Left colon (tissue), 2 donors: ENCODE measurements around the gene UQCRQ. TPM values are rescaled to one million over a fixed set of nuclear protein-coding genes. Genes with fewer than 3 reads are reported as not detected.

Source experiments
- ATAC-seq: fragments of 200-7000 bp; cut with Tn5 transposase; one replicate; pipeline ENCODE4 v1.9.1; 2020; ENCODE audit warnings: mild to moderate bottlenecking, moderate library complexity
- DNase-seq, 2 donors: peaks; one replicate each; pipeline ENCODE4 v3.0.0-alpha.2; 2020
- intact Hi-C, 2 donors: fragments of 100-400 bp; cut with DNase I in 1 of 2; cut with micrococcal nuclease in 1 of 2; formaldehyde crosslinking; loops; one replicate each; pipeline versions ENCODE4 v1.11.2 to v1.14.0; 2022; cut with DNase I, micrococcal nuclease
- long read RNA-seq: library from polyadenylated mRNA; unstranded; transcript quantifications from one replicate; pipeline ENCODE4 v2.0.0, GENCODE V29; 2021
- total RNA-seq, 2 donors: library from RNA; stranded (reverse); fragmentation: NEBNext Ultra II Directional; extraction: Animal tissue kit (Norgen Biotek cat#: 25700); gene quantifications; one replicate each; pipeline ENCODE4 v1.2.1, GENCODE V29; 2021
- donor health status: DM: no; HTN: no; CAD: no.
- donor health status: DM: yes; HTN: yes; CAD: no.

UQCRQ gene
- total RNA-seq: 100 to 1,000 TPM; 769 to 906 TPM
- long read RNA-seq, transcript UQCRQ-202 (3 exons, 429 nt): minor isoform, 8 of 215 reads
- long read RNA-seq, transcript UQCRQ-206 (2 exons, 874 nt): minor isoform, 11 of 215 reads
- long read RNA-seq, transcript UQCRQ-201 (2 exons, 586 nt): minor isoform, 7 of 215 reads
- long read RNA-seq, transcript UQCRQ-203 (3 exons, 839 nt): major isoform, 185 of 215 reads
- long read RNA-seq, partial matches to known transcripts: 0 of 215 reads
- long read RNA-seq, other reads (novel, unspliced or antisense): 4 of 215 reads

DNA sequence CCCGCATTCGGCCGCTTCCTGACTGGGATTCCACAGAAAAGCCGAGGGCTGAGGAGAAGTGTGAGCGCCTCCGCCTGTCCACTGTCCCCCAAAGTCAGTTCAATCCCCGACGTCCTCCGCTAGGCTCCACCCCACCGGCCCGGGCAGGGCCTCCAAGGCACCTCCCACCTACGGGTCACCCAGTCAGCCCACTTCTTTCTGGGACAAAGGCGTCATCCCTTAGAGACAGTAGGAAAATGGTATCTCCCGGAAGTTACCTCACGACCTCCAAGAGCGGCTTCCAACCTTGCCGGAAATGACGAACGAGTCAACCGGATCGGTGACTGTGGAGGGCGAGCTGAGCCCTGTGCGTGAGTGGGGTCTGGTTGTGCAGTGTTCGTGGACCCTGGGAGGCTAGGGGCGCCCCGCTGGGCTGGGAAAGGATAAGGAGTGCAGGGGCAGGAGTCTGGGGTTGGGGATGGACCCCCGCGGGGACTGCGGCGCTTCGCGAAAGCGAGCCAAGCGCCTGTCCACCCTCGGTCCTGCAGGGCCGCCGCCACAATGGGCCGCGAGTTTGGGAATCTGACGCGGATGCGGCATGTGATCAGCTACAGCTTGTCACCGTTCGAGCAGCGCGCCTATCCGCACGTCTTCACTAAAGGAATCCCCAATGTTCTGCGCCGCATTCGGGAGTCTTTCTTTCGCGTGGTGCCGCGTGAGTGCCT is at the start of gene UQCRQ, which contains the start of gene GDF9:
Gene UQCRQ, plus strand, starts transcription at position 301 of the 704 bp plus-strand sequence. Its CDS starts 240 bp downstream, at position 541.
Gene GDF9, minus strand, starts transcription at position 128 of the 704 bp plus-strand sequence. CDS start 1,936 bp downstream, outside the sequence.
- intact Hi-C loops: no loop called here
- peak; percentile 95 for ATAC-seq

DNA sequence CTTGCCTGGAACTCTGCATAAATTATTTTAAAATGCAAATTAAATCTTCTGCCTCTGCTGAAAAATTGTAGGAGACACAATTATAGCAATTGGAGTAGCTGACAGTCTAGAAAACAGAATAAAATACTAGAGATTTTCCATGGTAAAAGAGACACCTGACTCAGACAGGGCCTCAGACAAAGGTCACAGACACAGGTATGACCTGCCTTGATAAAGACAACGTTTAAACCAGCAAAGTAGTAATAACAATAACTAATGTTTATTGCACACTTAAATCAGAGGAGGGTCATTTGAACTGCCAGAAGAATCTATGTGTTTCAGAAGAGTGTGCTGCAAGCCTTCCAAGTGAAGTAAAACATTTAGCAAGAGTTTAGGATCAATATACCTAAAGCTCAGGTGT is 49.4 kb upstream of the UQCRQ start:
- DNase-seq: no peak
- intact Hi-C loops: no loop called here
- ATAC-seq: no peak

More for the DNA sequence above, at the start of gene UQCRQ, which contains the start of gene GDF9:
- DNase-seq: peak; percentile 93 to 98

DNA sequence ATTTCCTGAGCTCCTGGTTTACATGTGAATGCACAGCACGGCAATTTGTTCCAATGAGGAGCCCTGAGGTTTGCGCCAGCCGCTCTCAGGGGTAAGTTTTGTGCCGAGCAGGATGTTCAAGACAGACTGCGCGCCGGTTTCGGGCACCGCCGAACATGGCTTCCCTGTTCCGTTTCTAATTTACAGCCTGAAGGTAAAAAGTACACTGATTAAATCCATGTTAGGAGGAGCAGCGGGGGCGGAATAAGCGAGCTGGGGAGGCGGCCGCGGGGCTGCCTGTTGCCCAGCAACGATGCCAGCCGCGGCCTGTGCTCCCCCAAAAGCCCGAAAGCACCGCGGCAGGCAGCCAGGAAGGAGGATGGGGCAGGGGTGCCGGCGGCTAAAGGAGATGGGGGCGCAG is 47.0 kb upstream of the UQCRQ start:
- DNase-seq: no peak
- intact Hi-C loops: no loop called here
- ATAC-seq: peak; percentile 10

DNA sequence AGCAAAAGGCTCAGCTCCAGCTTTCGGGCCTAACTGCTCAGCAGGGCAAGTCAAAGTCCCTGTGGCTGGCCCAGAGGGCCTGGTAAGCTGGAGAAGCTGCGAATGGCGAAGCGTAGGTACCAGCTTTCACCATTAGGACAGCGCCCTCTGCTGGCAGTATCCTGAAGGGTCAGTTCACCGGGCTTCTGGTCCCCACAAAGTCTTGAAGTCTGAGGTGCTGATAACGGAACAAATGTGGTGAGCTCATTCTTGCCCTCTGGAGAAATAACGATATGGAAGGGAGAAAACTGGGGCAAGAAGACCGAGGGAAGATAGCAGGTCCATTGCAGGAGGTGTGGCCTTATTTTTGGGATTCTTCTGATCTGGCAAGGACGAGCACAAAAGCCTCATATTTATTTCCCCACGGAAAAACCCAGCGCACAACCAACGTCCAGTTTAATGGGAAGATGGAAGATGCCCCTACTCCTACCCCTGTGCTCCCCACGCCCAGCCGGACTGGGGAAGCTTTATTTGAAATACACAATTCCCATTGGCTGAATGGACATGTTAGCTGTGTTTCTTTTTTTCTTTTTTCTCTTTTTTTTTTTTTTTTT is 46.2 kb upstream of the UQCRQ start:
- ATAC-seq (peak; percentile 84), DNase-seq (peak; percentile 89 to 97)
- intact Hi-C loops: loop anchor here (10.0 kb wide), 2 partner anchors 65 to 435 kb away; no protein-coding TSS in a partner anchor

DNA sequence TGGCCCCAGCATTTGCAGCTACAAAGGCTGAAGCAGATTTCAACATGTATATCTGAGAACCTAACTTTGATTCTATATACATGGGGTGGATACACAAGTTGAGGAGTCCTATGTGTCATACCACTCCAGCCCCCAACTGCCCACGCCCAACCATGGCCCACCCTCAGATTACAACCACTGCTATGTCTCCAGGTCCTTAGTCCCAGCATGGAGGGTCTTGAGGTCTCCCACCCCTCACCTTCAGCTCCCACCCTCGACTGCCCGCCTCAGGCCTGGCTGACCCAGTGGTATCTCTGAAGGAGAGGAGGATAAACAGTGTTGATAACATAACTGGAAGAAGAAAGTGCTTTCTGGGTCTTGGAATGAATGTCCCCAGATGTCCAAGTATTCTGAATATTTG is 45.1 kb upstream of the UQCRQ start:
- intact Hi-C loops: loop anchor here (10.0 kb wide), 2 partner anchors 63 to 437 kb away; no protein-coding TSS in a partner anchor
- DNase-seq: no peak
- ATAC-seq: no peak

DNA sequence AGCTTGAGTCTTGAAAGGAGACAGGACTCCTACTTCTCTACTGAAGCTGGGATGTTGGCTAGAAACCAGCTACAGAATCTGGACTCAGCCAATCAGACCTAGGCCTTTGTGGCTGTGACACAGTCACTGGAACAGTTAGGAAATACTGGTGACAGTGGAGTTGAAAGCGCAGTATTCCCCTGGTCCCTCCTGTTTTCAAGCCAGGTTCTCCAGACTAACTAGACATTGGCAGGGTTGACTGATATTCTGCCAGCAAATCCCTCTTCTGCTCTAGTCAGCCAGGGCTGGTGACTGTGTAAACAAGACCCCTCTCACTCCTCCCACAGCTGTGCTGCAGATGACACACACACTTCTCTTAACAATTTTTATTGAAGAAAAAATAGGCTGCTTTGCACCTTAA is 44.7 kb upstream of the UQCRQ start:
- DNase-seq (no peak), ATAC-seq (no peak)
- intact Hi-C loops: loop anchor here (10.0 kb wide), 2 partner anchors 63 to 437 kb away; no protein-coding TSS in a partner anchor

DNA sequence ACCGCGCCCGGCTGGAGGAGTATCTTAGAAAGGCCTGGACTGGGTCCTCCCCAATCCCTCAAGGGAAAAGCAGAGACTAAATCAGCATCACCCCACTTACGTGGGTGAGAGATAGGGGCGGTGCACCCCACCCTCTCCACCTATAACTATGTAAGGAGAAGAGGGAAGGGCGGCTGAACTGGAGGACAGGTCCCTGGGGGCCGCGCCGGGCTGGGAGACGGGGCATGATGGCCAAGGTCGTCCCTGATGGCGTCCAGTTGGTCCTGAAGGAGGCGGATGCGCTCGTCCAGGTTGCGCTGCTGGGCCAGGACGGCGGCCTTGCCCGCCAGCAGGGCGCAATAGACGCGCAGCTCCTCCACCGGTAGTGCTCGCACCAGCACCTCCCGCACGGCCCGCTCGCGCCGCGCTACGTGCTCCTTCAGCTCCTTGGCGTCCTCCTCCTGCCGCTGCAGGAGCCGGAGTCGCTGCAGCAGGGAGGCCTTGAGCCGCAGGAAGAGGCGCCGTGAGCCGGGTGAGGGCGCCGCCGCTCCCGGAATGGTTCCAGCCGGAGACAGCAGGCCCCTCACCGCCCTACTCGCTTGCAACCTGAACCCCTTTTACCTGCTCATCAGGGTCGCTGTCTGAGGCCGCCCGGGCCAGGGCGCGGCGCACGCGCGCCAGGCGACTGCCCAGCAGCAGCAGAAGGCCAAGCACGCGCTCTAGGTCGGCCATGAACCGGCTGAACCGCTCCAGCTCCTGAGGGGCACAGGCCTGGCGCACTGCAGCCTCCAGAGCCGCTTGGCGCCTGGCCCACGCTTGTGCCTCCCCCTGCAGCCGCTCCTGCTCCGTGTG is 43.6 kb upstream of the UQCRQ start:
- intact Hi-C loops: loop anchor here (10.0 kb wide), 2 partner anchors 62 to 438 kb away; no protein-coding TSS in a partner anchor

DNA sequence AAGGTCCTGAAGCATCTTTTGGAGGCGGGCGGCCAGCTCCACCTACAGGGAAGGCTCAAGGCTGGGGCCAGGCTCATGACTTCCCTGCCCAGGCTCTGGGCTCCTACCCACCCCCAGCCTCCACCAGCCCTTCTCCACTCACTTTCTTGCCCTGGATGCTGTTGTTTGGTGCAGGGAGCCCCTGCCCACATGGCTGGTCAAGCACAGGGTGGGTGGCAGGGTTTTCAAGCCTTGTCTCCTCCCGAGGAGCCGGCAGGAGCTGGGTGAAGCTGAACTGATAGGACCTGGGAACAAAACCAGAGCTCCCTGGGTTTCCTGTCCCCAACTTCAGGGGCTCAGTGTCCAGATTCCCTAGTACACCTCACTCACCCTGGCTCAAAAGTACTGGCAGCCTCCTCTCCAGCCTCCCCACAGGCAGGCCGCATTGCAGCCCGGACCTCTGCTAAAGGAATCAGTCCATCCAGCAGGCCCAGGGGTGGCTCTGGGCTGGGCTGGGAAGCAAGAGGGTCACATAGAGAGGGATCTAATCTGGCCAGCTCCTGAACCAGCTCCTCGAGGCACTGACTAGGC is 42.9 kb upstream of the UQCRQ start:
- DNase-seq: no peak
- peak; percentile 9 for ATAC-seq
- intact Hi-C loops: loop anchor here (10.0 kb wide), 2 partner anchors 61 to 439 kb away; no protein-coding TSS in a partner anchor

More for the DNA sequence above, 43.6 kb upstream of the UQCRQ start:
- DNase-seq (no peak), ATAC-seq (peak; percentile 21)

DNA sequence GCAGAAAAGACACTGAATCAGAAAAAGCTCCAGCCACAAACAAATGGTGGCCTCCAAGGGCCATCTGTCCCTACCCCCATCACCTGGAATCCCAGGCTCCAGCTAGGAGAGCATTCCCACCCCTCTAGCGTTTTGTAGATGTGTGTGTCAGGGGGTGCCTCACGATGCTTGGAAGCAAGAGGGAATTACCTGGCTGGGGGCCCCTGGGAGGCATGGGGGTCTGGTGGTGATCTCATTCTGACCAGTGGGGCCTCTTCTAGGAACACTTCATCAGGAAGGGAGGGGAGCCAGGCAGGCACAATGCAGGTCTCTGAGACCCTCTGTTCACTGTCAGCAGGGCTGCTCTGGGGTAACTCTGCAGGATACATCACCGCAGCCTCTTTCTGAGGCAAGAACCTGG is 42.0 kb upstream of the UQCRQ start:
- DNase-seq (no peak), ATAC-seq (no peak)
- intact Hi-C loops: loop anchor here (10.0 kb wide), 2 partner anchors 60 to 440 kb away; no protein-coding TSS in a partner anchor

DNA sequence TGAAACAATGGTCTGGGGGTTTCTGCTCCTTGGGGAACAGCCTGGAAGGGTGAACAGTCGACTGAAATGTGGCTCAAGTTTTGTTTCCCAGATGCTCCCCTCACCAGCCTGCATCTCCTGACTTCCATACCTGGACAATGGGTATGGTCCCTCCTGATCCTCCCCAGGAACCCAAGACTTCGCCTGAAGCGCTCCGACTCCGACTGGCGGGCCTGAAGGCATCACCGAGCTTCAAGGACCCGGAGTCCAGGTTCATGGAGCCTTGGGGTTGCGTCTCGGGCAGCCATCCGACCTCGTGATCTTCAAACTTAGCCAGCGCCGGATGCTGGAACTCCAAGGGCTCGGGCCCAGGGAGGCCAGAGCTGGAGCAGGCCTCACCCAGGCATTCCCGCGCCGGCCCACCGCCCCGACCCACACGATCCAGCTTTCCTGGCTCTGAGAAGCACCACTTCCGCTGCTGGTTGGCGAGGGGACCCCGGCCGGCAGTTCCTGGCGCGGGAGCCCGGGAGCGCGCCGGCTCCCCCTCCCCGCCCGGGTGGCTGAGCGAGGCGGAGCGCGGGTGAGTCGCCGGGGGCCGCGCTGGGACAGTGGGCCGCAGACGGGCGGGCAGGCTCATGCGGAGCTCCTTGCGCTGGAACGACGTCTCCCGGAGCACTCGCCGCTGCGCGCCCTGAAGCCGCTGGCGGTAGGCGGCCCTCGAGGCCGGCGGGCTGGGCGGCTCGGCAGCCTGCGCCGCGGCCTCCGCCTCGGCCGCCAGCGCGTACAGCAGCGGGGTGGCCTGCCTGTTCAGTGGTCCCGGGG is 41.2 kb upstream of the UQCRQ start:
- intact Hi-C loops: loop anchor here (10.0 kb wide), 2 partner anchors 60 to 440 kb away; no protein-coding TSS in a partner anchor
- no peak for DNase-seq
- ATAC-seq: no peak

DNA sequence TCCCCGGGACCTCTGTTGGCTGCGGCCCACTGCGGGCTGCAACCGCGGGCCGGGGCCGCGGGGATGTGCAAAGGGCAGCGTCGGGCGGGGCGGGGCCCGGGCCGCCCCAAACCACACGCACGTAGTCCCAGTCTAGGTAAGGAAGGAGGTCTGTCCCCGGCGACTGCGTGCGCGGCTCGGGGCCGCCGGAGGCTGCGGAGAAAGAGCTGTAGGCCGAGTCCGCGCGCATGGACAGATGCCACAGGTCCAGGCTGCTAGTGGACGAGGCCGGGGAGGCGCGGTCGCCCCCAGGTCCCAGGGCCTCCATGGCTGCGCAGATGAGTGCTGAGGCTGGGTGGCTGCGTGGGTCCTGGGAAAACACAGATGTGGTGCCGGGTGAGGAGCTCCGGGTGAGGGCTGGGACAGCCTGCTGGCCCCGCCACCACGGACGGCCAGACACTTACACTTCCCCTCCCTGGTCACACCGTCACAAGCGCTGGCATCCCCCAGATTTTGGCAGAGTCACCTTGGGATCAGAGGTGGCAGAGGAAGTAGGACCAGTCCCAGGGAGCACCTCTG is 40.5 kb upstream of the UQCRQ start:
- intact Hi-C loops: loop anchor here (10.0 kb wide), 2 partner anchors 59 to 441 kb away; no protein-coding TSS in a partner anchor
- ATAC-seq: no peak
- no peak for DNase-seq

DNA sequence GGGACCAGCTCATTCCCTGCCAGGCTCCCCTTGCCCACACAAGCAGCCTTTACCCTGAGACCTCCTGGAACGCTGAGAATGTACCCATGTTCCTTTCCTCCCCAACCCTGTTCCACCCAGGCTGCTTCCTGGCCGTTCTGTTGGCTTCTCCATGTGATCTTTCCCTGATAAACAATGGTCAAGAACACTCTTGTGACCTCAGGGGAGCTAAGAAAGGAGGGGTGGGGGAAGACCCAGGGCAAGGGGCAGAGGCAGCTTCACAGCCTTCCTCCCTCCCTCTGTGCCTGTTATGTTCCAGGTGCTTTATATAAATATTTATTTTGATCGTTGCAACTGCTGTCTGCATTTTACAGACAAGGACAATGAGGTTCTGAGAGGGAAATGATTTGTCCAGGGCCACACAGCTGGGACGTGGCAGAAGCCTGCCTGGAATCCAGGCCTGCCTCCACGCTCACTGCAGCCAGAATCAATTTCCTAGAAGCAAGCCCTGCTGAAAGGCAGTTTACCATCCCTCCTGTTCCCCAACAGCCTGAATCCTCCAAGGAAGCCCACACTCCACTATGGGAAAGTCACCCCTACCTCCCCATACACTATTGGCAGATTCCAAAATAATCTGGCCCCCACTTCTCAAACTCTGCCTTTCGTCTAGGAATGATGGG is 39.9 kb upstream of the UQCRQ start:
- DNase-seq (no peak), ATAC-seq (no peak)
- intact Hi-C loops: loop anchor here (10.0 kb wide), 2 partner anchors 58 to 442 kb away; no protein-coding TSS in a partner anchor

DNA sequence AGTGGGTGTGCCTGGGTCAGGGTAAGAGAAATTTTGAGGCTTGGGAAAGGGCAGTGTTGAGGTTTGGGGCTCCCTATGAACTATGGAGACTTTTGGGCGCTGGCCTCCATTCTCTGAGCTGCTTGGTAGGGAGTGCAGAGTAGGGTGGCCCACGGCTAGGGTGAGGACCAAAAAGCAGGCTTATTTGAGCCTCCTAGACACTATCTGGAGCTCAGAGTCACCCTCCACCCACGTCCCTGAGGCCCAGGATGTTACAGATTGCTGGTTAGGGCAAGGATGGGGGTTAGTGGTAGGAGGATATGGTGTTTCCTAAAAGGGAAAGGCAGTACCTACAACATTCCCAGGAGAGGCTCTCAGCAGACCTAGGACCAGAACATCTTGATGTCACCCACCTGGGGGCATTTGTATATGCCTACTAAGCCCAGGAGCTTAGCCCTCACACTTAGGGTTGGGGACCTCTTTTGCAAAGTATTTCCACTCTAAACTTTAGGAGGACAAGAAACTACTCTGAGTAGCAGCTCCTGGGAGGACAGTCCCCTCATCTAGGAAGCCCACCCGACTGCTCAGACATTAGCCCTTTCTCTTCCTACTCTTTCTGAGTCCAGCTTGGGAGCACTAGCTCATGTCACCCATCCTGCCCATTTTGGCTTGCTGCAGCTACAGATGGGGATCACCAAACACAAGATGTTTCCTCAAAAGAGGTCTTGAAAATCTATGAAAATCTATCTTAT is 38.3 kb upstream of the UQCRQ start:
- intact Hi-C loops: loop anchor here (10.0 kb wide), 2 partner anchors 57 to 443 kb away; no protein-coding TSS in a partner anchor
- no peak for ATAC-seq
- DNase-seq: no peak

DNA sequence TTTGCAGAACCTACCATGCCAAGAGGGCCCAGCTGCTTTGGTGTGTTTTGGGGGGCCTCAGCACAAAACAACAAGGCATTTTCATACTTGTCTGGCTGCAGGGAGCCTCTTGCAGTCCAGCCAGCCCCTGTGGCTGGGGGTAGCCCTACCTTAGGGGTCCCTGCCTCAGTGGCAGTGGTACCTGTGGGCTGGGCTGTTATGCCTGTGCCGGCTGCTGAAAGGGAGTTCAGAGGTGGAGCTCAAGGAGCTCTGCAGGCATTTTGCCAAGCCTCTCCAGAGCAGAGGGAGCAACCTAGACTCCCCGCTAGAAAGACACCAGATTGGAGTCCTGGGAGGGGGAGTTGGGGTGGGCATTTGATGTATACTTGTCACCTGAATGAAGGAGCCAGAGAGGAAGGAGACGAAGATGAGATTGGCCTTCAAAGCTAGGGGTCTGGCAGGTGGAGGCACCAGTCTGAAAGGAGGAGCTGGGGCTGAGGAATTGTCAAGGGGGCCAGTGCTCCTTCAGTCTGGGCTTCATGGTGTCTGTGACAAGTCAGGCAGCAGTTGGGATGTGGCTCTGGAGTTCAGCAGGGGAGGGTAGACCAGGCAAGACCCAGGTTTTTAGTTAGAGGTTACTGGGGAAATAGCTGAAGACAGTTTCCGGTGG is 37.5 kb upstream of the UQCRQ start:
- DNase-seq: peak in 1 of 2 donors; percentile 50
- intact Hi-C loops: loop anchor here (10.0 kb wide), 2 partner anchors 56 to 444 kb away; no protein-coding TSS in a partner anchor
- no peak for ATAC-seq
